T47D (cell line): Measurements from ENCODE around the gene XCR1.

Experiments used
- DNase-seq, 2 experiments: peaks; one replicate each; pipeline versions ENCODE4 v3.0.0 to v3.0.0-alpha.2; 2011 to 2012; ENCODE audit warnings: low read depth in 1 of 2, low spot score in 1 of 2
- JUND ChIP-seq: IDR thresholded peaks from 2 replicates; pipeline ENCODE4 v1.6.1; 2012; ENCODE audit warnings: low read depth
- in situ Hi-C: cut with HindIII; loops from 2 replicates; pipeline ENCODE4 v1.10.0; 2016; ENCODE audit warnings: low sequenced_read_pairs, low pct_unique_long_range_greater_than_20kb

XCR1 gene

DNA sequence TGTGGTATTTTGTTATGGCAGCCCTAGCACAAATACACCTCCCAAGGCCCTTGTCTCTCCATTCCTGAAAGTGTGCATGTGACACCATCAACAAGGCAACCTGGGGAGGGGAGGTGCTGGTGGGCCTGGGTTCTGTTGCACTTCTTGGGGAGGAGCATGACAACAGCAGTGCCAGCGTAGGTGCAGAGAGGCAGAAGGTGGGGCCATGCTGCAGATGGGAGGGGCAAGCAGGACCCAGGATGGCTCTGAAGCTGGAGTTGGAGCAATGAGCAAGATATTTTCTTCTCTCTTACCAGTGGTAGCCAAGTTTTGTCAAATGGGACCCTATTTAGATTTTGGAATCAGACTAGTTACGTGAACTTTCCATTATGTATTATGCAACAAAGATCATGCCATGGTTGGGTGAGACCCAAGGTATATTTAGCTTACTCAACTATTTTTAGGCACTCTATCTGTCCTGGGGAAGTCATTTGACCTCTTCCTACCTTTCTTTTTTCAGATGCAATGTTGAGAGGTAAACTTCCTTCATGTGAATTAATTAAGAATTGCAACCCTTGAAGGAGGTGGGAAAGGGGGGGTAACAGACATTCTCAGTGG, 35.1 kb downstream of the XCR1 start:
- DNase-seq = no peak
- TF ChIP-seq JUND = no peak
- in situ Hi-C loops = no loop called here

DNA sequence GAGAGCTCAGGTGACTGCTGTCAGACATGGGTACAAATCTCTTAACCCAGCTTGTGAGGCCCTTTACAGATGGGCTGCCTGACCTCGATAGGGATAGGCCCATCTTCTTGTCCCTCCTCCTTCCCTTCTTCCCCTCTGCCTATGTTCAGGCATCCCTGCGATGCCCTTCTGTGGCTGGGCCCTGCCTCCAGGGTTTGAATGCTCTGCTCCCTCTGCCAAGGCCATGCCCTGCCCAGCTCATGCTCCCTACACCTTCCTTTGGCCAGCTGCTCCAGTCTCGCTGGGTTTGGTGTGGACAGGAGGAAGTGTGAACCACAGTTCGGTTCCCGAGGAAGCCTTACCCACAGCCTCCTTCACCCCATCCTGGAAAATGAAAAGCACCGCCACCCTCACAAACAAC, 35.9 kb downstream of the XCR1 start:
- TF ChIP-seq JUND = no peak
- DNase-seq = no peak
- in situ Hi-C loops = no loop called here

DNA sequence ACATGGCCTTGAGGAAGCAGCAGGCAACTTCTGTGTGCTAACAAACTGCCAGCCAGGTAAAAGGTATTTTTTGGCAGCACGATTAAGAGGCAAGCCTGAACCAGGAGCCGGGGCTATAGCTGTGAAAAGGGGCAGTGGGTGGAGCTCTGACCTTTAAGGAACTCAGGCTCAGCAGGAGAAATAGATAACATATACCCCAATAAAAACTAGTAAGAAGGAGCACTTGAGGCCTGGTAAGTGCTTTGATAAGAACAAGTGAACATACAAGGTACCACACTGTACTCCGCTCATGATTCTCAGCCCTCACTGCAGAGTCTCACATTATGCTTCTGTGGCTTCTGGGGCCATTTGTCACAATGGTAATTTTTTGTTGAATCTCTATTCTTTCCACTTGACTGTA, 37.1 kb downstream of the XCR1 start:
- in situ Hi-C loops = no loop called here

DNA sequence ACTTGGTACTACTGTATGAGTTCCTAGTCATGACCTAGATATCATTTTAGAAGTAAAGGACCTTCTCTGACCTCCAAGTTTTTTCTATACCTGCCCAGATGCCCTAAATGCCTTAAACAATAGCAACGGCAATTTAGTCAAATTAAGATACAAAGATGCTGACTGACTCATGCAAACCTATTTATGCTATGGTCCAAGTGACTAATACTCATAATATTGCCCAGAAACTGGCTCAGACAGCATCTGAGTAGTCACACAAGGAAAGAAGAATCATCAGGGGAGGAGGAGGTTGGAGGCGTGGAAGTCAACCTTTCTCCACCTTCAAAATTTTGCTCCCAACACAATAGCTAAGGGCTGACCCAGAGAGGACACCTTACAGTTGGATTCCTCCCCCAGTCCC, 38.5 kb downstream of the XCR1 start:
- no peak for TF ChIP-seq JUND
- in situ Hi-C loops = no loop called here
- no peak for DNase-seq

More for the DNA sequence above, 37.1 kb downstream of the XCR1 start:
- no peak for TF ChIP-seq JUND
- no peak for DNase-seq

DNA sequence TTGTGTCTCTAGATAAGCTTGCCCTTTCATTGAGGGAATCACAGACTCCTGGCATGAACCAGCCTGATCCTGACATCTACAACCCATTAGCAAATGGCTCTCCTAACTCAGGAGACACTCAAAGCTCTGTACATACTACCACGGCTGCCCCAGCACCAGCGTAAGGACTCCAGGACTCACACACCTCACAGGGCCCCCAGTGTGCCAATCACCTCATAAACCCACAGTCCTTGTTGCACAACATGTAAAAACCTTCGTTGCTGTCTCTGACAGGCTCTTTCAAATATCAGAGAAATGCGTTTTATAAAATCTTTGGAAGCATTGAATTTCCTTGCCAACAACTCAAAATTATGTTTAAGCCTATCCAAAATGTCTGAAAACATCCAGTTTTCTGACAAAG, 38.9 kb downstream of the XCR1 start:
- TF ChIP-seq JUND = no peak
- no peak for DNase-seq
- in situ Hi-C loops = no loop called here

DNA sequence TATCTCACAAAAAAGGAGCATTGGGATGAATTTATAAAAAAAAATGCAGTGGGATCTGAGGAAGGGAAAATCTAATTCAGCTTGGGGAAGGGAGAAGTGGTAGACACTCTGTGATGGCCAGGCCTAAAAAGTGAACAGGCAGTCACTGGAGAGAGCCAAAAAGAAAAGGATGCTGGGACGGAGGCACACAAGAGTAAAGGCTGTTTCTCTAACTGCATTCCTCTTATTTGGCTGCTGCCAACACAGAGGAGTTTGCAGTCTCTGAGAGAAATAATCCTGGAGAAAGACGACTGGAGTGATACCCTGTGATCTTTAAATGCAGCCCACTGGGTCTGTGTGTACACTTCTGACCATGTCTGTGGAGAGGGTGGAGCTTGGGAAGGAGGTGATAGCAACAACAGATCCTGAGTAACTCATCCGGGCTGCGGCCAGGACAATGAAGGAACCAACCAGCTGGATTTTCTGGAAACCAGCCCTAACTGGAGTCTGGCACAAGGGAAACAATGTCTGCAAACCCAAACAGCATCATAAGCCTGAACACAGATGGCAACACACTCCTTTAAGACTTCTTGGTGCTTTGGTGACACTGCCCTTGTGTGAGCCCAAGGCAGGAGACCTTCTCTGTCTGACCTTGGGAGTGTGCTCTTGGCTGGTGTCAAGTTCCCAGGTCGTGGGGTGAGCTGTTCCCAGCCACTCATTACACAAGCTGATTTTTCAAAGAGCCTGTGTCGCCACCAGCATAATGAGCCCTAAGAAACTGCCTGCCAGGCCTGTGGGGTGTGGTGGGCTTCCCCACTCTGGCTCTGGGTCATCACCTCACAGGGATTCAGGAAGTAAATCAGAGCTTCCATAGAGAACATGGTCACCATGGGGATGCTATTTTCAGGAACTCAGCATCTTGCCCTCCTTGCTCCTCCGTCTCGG, 39.7 kb downstream of the XCR1 start:
- no peak for TF ChIP-seq JUND
- in situ Hi-C loops = no loop called here
- DNase-seq = no peak

DNA sequence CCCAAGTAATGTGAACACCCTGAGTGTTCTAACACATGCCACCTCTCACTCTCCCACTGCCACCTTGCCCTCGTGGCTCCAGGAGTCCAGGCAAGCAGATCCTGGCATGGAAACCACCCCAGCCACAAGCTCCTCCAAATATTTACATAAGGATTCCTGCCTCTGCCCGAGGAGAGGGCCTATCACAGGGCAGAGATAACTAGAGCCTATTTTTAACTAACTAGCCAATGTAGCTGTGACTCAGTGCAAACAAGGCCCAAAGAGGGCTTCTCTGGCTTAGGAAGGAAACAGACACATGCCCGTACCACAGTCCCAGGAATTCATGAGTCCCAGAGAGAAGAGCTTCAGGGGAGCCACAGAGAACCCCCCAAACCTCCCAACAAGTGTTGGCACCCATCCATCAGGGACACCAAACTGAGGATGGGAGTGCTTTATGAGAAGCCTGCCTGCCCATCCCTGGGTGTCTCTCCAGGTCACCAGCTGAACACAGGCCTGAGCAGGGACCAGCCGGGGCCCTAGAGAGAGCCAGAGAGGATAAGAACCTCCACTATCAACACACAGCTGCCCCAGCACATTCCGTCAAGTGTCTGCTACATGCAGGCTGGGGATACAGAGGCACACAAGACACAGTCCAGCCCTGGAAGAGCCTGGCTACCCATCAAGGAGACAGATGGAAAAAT, 40.8 kb downstream of the XCR1 start:
- DNase-seq = peak in 1 of 2 experiments; percentile 69
- in situ Hi-C loops = no loop called here
- TF ChIP-seq JUND = no peak

DNA sequence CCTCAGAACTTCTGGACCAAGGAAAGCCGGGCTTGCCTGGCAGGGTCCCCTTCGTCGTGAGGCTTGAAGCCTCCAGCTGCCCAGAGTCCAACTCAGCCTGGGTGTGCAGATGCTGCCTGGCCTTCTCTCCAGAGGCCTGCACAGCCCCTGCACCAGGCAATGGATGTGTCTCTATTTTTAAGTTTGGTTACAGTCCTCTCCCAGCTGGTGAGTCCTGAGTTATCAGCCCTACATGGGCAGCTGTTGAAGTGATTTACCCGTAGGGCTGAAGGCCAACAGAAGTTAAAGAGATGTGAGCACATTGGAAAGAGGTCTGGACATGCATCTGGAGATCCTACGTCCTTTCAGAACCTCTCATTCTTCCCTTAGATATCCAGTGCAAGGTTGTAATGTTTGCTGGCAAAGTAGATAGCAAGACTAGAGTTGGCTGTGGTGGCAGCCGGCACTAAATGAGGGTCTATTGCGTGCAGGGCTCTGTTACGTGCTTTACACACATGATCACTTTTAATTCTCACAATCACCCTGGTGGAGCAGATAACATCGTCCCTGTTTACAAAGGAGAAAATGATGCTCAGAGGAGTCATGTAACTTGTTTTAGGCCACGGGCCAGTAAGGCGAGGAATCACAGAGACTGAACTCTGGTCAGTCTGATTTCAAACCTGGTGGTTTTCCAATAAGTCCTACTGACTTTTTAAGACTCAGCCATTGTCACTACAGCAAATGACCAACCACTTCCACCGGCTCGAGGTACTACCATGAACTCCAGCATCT, 41.6 kb downstream of the XCR1 start:
- TF ChIP-seq JUND = no peak

DNA sequence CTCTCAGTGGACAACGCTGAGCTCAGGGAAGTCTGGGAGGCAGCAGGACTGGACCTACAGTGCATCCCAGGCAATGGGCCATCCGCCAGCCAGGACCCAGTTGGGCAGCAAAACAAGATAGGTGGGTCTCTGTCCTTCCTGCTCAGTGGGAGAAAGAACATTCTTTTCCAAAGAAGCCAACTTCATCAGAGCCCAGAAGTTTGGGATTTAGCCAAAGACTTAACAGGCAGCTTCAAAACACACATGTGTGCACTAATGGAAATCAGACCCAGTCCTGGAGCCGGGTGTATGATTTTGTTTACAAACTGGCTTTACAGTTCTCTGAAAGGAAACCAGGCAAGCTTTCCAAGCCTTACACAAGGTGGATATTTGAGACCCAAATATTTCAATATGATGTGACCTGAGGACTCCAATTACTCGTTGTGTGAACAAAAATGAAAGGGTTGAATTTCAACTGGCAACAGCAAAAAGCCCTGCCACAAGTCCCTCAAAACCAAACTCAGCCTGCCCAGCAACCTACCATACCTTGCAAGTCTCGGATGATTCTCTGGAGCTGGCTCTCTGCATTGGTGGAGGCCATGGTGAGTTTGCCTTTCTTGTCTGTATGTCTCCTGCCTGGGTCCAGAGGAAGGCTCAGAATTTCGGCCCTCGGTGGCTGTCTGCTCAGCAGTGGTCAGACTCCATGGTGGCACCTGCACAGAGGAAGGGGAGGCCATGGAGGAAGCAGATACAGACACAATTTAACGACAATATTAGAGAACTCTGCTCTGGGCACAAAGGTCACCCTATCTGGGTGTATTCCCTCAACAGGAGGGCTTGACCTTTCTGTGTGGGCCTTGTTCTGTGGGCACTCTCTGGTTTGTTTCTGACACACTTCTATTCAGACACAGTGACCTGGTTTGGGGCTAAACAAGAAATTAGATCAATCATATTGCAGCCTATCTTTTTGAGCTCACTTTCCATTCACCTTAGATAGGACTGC, 42.7 kb downstream of the XCR1 start:
- DNase-seq = no peak
- in situ Hi-C loops = no loop called here
- no peak for TF ChIP-seq JUND

More for the DNA sequence above, 41.6 kb downstream of the XCR1 start:
- in situ Hi-C loops = no loop called here
- DNase-seq = no peak

DNA sequence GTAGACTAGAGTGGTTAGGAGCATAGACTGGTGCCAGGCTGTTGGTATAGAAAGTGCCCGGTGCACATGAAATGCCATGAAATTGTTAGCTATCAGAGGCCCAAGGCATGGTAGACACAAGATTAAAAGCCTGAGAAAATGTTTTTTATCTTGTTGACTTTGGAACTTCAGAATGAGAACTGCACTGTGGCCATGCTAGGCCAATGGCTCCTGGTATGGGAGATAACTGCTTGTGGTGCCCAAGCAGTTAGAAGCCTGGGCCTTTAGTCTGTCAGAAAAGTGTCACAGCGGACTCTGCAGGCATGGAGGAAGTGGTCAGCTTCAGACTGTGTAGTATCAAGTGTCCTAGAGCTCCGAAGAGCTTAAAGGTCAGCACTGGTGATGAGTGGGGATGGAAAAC, 43.5 kb downstream of the XCR1 start:
- in situ Hi-C loops = no loop called here
- TF ChIP-seq JUND = no peak
- DNase-seq = no peak

DNA sequence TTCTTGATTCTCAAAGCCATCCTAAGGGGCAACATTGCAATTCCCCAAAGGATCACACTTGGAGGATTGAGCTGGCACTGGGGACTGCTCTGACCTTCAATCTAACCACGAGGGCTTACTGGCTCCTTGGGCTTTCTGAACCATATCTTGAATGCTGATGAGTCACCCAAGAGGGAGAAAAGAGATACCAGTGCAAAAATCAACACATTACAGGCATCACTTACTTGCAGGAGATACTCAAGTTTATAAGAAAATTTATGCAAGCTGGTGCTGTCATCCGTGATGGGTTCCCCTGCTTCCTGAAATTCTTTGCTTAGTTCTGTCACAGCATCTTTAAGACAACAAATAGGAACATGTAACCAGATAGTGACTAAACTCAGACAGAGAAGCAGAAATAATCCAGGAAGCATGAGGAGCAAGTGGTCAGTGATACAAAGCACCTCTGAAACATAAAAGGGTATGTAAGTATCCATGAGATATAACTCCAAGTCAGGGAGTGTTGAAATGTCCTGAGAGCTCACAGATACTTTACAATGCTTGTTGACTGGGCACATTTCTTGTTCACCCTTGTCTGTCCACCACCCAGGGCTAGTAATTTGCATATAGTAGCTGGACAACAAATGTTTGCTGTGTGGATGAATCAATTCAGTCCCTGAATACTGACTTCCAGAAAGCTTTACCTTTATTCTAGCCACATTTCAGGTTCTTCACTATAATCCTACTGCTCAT, 45.8 kb downstream of the XCR1 start:
- no peak for DNase-seq
- no peak for TF ChIP-seq JUND
- in situ Hi-C loops = no loop called here
